Mesenchymal stem cell (in vitro differentiated cells and primary cell): ENCODE results near the gene BICC1. TPM values are rescaled to one million over a fixed set of nuclear protein-coding genes. Genes with fewer than 3 reads are reported as not detected.

Experiments
- DNase-seq: peaks from one replicate; pipeline ENCODE4 v3.0.0-alpha.2; 2013
- H2AFZ ChIP-seq: one replicate; pipeline ENCODE4 v1.6.1; 2013; ENCODE audit warnings: low read depth, mild to moderate bottlenecking, control low read depth, inconsistent platforms, low read length, moderate library complexity
- H2AK5ac ChIP-seq: 2 replicates; pipeline ENCODE4 v1.6.1; 2013; ENCODE audit warnings: low read length, moderate library complexity, mild to moderate bottlenecking, inconsistent platforms; ENCODE audit not compliant: severe bottlenecking
- H2BK120ac ChIP-seq: one replicate; pipeline ENCODE4 v1.6.1; 2013; ENCODE audit warnings: low read depth, mild to moderate bottlenecking, inconsistent platforms, low read length, moderate library complexity
- H2BK12ac ChIP-seq, 2 experiments: one replicate each; pipeline ENCODE4 v1.6.1; 2013; ENCODE audit warnings: inconsistent platforms in 2 of 2, low read length in 2 of 2, mild to moderate bottlenecking in 2 of 2, moderate library complexity in 2 of 2, control low read depth in 1 of 2
- H2BK15ac ChIP-seq: one replicate; pipeline ENCODE4 v1.6.1; 2013; ENCODE audit warnings: mild to moderate bottlenecking, low read depth, inconsistent platforms; ENCODE audit not compliant: poor library complexity, severe bottlenecking
- H2BK5ac ChIP-seq: 2 replicates; pipeline ENCODE4 v1.6.1; 2013; ENCODE audit warnings: low read depth, mild to moderate bottlenecking, low read length, control low read depth, inconsistent platforms; ENCODE audit not compliant: poor library complexity, severe bottlenecking
- H3K14ac ChIP-seq, 2 experiments: one replicate each; pipeline ENCODE4 v1.6.1; 2013; ENCODE audit warnings: inconsistent platforms in 2 of 2, low read length in 2 of 2, control low read depth in 1 of 2, mild to moderate bottlenecking in 1 of 2, moderate library complexity in 1 of 2
- H3K18ac ChIP-seq, 2 experiments: one replicate each; pipeline ENCODE4 v1.6.1; 2013; ENCODE audit warnings: inconsistent platforms in 2 of 2, low read length in 2 of 2, control low read depth in 1 of 2, low read depth in 1 of 2, mild to moderate bottlenecking in 1 of 2
- H3K23ac ChIP-seq, 2 experiments: one replicate each; pipeline ENCODE4 v1.6.1; 2013; ENCODE audit warnings: inconsistent platforms in 2 of 2, low read length in 2 of 2, mild to moderate bottlenecking in 2 of 2, moderate library complexity in 2 of 2, control low read depth in 1 of 2
- H3K27ac ChIP-seq: 2 replicates; pipeline ENCODE4 v1.5.1; 2013; ENCODE audit warnings: mild to moderate bottlenecking, moderate library complexity, low read length, control low read depth, inconsistent platforms; ENCODE audit not compliant: poor library complexity, severe bottlenecking
- H3K27me3 ChIP-seq, 2 experiments: 2 replicates each; pipeline versions ENCODE4 v1.6.1 to v1.7.0; 2013; ENCODE audit warnings: low read length in 2 of 2, mild to moderate bottlenecking in 2 of 2, moderate library complexity in 2 of 2, control low read depth in 1 of 2, inconsistent platforms in 1 of 2; ENCODE audit not compliant: control insufficient read depth in 1 of 2, insufficient read depth in 1 of 2
- H3K36me3 ChIP-seq, 2 experiments: 2 replicates each; pipeline versions ENCODE4 v1.6.1 to v1.7.0; 2013; ENCODE audit warnings: low read length in 2 of 2, control low read depth in 1 of 2, inconsistent platforms in 1 of 2, low read depth in 1 of 2, mild to moderate bottlenecking in 1 of 2; ENCODE audit not compliant: insufficient read depth in 2 of 2, control insufficient read depth in 1 of 2
- H3K4ac ChIP-seq, 2 experiments: one replicate each; pipeline ENCODE4 v1.6.1; 2013; ENCODE audit warnings: inconsistent platforms in 2 of 2, low read length in 2 of 2, mild to moderate bottlenecking in 2 of 2, moderate library complexity in 2 of 2, control low read depth in 1 of 2, low read depth in 1 of 2
- H3K4me1 ChIP-seq: 2 replicates; pipeline ENCODE4 v1.6.1; 2013; ENCODE audit warnings: low read depth, low read length, control low read depth; ENCODE audit not compliant: control insufficient read depth, insufficient read depth
- H3K4me2 ChIP-seq: 2 replicates; pipeline ENCODE4 v1.6.1; 2013; ENCODE audit warnings: low read length, mild to moderate bottlenecking, inconsistent platforms; ENCODE audit not compliant: poor library complexity, severe bottlenecking
- H3K4me3 ChIP-seq, 2 experiments: 2 replicates each; pipeline versions ENCODE4 v1.5.1 to v1.7.0; 2013; ENCODE audit warnings: low read length in 2 of 2, mild to moderate bottlenecking in 2 of 2, control low read depth in 1 of 2, low read depth in 1 of 2; ENCODE audit not compliant: insufficient read depth in 1 of 2
- H3K79me1 ChIP-seq: replicated peaks from 2 replicates; pipeline ENCODE4 v1.6.1; 2013; ENCODE audit warnings: mild to moderate bottlenecking, control low read depth, low read length, inconsistent platforms; ENCODE audit not compliant: poor library complexity, severe bottlenecking
- H3K9ac ChIP-seq: 2 replicates; pipeline ENCODE4 v1.7.0; 2013; ENCODE audit warnings: mild to moderate bottlenecking, low read length, moderate library complexity
- H3K9me3 ChIP-seq: 2 replicates; pipeline ENCODE4 v1.7.0; 2013; ENCODE audit warnings: mild to moderate bottlenecking, low read length; ENCODE audit not compliant: control insufficient read depth
- H4K8ac ChIP-seq: one replicate; pipeline ENCODE4 v1.6.1; 2013; ENCODE audit warnings: inconsistent platforms, mild to moderate bottlenecking, low read length, moderate library complexity
- H4K91ac ChIP-seq: one replicate; pipeline ENCODE4 v1.6.1; 2013; ENCODE audit warnings: mild to moderate bottlenecking, low read length, inconsistent platforms
- WGBS: methylation state at CpG from one replicate; pipeline ENCODE4 v1.1.7; 2013; ENCODE audit warnings: mixed read lengths; 5-methylcytosine and 5-hydroxymethylcytosine counted together
- polyA plus RNA-seq, 2 experiments: library from polyadenylated mRNA; stranded (reverse); fragments of 200-250 nt; gene quantifications; one replicate each; pipeline ENCODE4 v1.2.3, GENCODE V29; 2013

The BICC1 gene, protein sequence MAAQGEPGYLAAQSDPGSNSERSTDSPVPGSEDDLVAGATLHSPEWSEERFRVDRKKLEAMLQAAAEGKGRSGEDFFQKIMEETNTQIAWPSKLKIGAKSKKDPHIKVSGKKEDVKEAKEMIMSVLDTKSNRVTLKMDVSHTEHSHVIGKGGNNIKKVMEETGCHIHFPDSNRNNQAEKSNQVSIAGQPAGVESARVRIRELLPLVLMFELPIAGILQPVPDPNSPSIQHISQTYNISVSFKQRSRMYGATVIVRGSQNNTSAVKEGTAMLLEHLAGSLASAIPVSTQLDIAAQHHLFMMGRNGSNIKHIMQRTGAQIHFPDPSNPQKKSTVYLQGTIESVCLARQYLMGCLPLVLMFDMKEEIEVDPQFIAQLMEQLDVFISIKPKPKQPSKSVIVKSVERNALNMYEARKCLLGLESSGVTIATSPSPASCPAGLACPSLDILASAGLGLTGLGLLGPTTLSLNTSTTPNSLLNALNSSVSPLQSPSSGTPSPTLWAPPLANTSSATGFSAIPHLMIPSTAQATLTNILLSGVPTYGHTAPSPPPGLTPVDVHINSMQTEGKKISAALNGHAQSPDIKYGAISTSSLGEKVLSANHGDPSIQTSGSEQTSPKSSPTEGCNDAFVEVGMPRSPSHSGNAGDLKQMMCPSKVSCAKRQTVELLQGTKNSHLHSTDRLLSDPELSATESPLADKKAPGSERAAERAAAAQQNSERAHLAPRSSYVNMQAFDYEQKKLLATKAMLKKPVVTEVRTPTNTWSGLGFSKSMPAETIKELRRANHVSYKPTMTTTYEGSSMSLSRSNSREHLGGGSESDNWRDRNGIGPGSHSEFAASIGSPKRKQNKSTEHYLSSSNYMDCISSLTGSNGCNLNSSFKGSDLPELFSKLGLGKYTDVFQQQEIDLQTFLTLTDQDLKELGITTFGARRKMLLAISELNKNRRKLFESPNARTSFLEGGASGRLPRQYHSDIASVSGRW
- polyA plus RNA-seq (2013, experiment 1 of 2) = 4.7 TPM
- 5.0 TPM for polyA plus RNA-seq (2013, experiment 2 of 2)

DNA sequence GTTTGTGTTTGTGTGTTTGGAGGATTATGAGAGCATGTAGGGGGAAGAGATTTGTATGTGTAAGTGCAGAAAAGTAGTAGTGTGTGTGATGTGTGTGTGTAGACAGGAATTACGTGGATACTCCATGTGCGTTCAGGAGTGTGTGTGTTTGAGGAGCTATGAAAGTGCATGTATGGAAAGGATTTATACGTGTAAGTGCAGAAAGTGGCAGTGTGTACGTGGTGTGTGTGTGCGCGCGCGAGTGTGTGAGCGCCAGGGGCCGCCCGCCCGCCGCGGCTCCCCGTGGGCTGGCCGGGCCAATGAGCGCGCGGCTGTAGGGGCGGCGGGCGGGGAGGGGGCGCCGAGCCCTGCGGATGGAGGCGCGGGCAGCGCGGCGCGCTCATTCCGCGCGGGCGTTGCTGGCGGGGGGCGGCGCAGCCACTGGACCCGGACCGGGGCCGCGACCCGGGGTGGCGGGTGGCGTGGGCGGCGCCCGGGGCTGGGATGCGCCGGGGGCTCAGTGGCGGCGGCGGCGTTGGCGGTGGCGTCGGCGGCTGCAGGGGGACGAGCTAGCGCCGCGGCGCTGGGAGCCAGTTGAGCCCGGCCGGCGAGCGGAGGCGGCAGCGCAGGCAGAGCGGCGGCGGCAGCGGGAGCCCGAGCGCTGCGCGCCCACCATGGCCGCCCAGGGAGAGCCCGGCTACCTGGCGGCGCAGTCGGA lies at the start of gene BICC1:
Gene BICC1, plus strand, starts transcription at position 382 of the 697 bp plus-strand sequence. Its CDS starts 272 bp downstream, at position 654.
- Histone ChIP-seq H3K18ac (peak within 1 kb of the TSS; percentile 45 to 87), H2AFZ (peak within 1 kb of the TSS; percentile 54), H3K4me1 (peaks cover 7% of the 10 kb centered on the region), H2BK120ac (no peak within 1 kb of the TSS), H3K4ac (peak within 1 kb of the TSS in 1 of 2 experiments; percentile 41), H3K23ac (peak within 1 kb of the TSS in 1 of 2 experiments; percentile 26), H2AK5ac (peak within 1 kb of the TSS; percentile 99), H3K9me3 (no peaks in the 10 kb centered on the region), H4K8ac (peak within 1 kb of the TSS; percentile 60), H4K91ac (peak within 1 kb of the TSS; percentile 21), H3K27ac (peak within 1 kb of the TSS; percentile 90), H3K27me3 (no peaks in the 10 kb centered on the region), H2BK15ac (no peak within 1 kb of the TSS), H3K4me3 (peak within 1 kb of the TSS; percentile 81 to 93), H2BK5ac (peak within 1 kb of the TSS; percentile 96), H3K79me1 (peaks cover 1% of the 10 kb centered on the region), H3K9ac (peak within 1 kb of the TSS; percentile 90), H3K14ac (peak within 1 kb of the TSS in 1 of 2 experiments; percentile 76), H3K36me3 (no peaks in the 10 kb centered on the region), H3K4me2 (peak within 1 kb of the TSS; percentile 68), H2BK12ac (peak within 1 kb of the TSS in 1 of 2 experiments; percentile 71)
- peak; percentile 45 for DNase-seq
- WGBS = 1% methylated on average over 22 of the region's 82 CpGs

DNA sequence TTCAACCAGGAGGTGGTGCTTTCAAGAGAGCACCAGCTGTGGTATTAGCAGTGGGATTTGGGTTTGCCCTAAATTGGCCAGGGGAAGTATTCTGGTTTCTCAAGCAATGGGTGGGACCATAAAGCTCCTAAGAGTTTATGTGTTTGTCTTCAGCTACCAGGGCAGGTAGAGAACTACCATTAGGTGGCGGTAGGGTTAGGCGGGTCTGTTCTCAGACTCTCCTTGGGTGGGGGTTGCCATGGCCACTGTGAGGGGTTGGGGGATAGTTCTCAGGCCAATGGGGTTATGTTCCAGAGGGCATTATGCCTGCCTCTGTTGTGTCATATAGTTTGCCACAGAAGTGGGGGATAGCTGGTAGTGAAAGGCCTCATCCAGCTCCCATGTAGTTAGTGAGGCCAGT lies 47.7 kb upstream of the BICC1 start:
- Histone ChIP-seq H3K4me2 (no peak overlapping the region), H2BK120ac (no peak overlapping the region), H3K27me3 (no peaks in the 10 kb centered on the region), H3K4me3 (no peak overlapping the region), H3K23ac (no peak overlapping the region), H3K9ac (peak overlapping the region; percentile 58), H4K91ac (no peak overlapping the region), H2BK15ac (no peak overlapping the region), H3K9me3 (no peaks in the 10 kb centered on the region), H2BK5ac (no peak overlapping the region), H2AK5ac (peak overlapping the region; percentile 78), H3K4me1 (peaks cover 2% of the 10 kb centered on the region), H3K18ac (no peak overlapping the region), H3K4ac (no peak overlapping the region), H3K36me3 (no peaks in the 10 kb centered on the region), H3K14ac (no peak overlapping the region), H4K8ac (no peak overlapping the region), H3K79me1 (peaks cover 2% of the 10 kb centered on the region), H3K27ac (no peak overlapping the region), H2AFZ (no peak overlapping the region), H2BK12ac (no peak overlapping the region)
- DNase-seq = no peak
- 84% methylated on average over 2 of the region's 2 CpGs for WGBS

DNA sequence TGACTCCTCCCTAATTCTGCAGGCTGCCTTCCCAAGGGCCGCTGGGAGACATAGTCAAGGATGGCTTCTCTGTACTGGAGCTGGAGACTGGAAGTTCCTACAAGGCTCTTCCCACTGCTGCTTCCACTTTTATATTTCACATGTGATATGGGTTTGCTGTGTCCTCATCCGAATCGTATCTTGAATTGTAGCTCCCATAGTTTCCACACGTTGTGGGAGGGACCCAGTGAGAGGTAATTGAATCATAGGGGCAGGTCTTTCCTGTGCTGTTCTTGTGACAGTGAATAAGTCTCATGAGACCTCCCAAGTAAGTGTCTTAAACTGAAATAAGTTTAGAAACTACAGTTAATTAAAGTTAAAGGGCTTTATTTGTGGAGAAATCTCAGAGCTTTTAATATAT lies 47.0 kb upstream of the BICC1 start:
- Histone ChIP-seq H3K4ac (no peak overlapping the region), H3K27ac (no peak overlapping the region), H3K23ac (no peak overlapping the region), H3K79me1 (peaks cover 2% of the 10 kb centered on the region), H2AFZ (no peak overlapping the region), H2BK15ac (no peak overlapping the region), H3K14ac (no peak overlapping the region), H3K4me3 (peak overlapping the region in 1 of 2 experiments; percentile 10), H3K36me3 (no peaks in the 10 kb centered on the region), H3K18ac (no peak overlapping the region), H3K4me1 (peaks cover 2% of the 10 kb centered on the region), H2BK120ac (no peak overlapping the region), H3K9ac (peak overlapping the region; percentile 58), H3K9me3 (no peaks in the 10 kb centered on the region), H2BK12ac (no peak overlapping the region), H3K27me3 (no peaks in the 10 kb centered on the region), H4K91ac (no peak overlapping the region), H4K8ac (no peak overlapping the region), H2BK5ac (no peak overlapping the region), H3K4me2 (no peak overlapping the region), H2AK5ac (peak overlapping the region; percentile 77)
- WGBS = 83% methylated on average over 3 of the region's 4 CpGs
- DNase-seq = no peak
